ENCODE measurements around the gene ZNF23.

The ZNF23 gene

DNA sequence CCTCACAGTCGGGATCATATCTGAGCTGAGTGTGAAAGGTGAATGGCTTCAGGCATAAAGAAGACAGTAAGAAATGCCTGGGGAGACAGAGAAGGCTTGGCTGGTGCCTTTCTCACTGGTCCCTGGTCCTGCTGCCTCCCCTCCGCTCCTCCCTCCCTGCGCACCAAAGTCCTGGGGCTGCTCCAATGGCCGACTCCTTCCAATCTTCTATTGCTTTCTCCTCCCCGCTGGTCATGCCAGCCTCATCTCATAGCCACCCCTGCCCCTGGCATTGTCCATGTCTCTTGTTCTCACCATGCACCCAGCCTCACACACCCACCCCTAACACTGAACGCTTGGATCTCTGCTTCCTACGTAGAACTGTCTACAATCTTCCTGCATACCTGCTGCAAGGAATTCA is 38.2 kb downstream of the ZNF23 start:
- TF ChIP-seq, protein P1, sequence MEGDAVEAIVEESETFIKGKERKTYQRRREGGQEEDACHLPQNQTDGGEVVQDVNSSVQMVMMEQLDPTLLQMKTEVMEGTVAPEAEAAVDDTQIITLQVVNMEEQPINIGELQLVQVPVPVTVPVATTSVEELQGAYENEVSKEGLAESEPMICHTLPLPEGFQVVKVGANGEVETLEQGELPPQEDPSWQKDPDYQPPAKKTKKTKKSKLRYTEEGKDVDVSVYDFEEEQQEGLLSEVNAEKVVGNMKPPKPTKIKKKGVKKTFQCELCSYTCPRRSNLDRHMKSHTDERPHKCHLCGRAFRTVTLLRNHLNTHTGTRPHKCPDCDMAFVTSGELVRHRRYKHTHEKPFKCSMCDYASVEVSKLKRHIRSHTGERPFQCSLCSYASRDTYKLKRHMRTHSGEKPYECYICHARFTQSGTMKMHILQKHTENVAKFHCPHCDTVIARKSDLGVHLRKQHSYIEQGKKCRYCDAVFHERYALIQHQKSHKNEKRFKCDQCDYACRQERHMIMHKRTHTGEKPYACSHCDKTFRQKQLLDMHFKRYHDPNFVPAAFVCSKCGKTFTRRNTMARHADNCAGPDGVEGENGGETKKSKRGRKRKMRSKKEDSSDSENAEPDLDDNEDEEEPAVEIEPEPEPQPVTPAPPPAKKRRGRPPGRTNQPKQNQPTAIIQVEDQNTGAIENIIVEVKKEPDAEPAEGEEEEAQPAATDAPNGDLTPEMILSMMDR (conservative IDR thresholded peaks at IDR 0.05; ENCODE audit: low read length): no peak
- H3K4me3 ChIP-seq (ENCODE audit: low read length): no peak overlapping the region
- DNase-seq (ENCODE audit: low read depth): no peak

DNA sequence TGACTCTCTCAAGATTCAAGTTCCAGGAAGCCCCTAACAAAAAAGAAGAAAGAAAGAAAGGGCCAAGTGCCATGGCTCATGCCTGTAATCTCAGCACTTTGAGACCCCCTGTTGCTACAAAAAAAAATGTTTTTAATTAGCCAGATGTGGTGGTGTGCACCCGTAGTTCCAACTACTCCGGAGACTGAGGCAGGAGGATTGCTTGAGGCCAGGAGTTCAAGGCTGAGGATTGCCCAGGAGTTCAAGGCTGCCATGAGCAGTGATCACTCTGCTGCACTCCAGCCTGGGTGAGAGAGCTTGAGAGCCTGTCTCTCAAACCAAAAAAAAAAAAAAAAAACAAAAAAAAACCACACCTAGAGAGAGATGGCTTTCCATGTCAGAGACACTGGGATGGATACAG is 39.0 kb downstream of the ZNF23 start:
- DNase-seq (ENCODE audit: low read depth): no peak
- H3K4me3 ChIP-seq (ENCODE audit: low read length): no peak overlapping the region
- TF ChIP-seq, protein P1 (conservative IDR thresholded peaks at IDR 0.05; ENCODE audit: low read length): no peak

DNA sequence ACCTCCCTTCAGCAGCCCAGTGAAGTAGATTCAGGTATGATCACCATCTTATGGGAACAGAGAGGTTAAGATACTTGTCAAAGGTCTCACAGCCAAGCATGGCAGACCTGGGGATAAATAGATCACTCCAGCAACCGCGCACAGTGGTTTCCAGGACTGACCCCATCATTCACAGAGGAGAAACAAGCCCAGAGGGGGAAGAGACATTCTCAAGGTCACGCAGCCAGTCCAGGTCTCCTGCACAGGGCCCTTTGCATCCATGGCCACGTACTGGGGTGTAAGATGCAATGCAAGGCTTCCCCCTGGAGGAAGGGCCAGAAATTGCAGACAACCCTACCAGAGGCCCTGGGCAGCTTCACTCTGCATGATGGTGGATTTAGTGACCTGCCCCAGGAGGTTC is 40.1 kb downstream of the ZNF23 start:
- no peak overlapping the region for H3K4me3 ChIP-seq (ENCODE audit: low read length)
- TF ChIP-seq, protein P1 (conservative IDR thresholded peaks at IDR 0.05; ENCODE audit: low read length): peak; percentile 44
- DNase-seq (ENCODE audit: low read depth): no peak

DNA sequence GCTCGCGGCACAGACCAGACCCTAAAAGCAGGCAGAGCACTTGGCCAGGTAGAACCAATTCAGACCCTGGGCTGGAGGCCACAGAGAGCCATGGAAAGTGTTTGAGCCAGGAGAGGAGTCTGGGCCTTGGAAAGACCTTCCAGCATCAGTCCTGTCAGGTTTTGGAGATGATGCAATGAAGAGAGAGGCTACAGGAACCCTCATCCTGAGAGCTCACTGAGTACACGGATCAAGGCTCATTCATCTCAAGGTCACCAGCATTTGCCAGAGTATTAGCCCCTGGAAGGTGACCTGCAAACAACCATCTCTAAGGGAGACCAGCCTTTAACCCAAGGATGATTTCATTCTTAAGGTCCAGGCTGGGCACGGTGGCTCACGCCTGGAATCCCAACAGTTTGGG is 48.0 kb downstream of the ZNF23 start:
- no peak overlapping the region for H3K4me3 ChIP-seq (ENCODE audit: low read length)
- TF ChIP-seq, protein P1 (conservative IDR thresholded peaks at IDR 0.05; ENCODE audit: low read length): no peak
- no peak for DNase-seq (ENCODE audit: low read depth)

DNA sequence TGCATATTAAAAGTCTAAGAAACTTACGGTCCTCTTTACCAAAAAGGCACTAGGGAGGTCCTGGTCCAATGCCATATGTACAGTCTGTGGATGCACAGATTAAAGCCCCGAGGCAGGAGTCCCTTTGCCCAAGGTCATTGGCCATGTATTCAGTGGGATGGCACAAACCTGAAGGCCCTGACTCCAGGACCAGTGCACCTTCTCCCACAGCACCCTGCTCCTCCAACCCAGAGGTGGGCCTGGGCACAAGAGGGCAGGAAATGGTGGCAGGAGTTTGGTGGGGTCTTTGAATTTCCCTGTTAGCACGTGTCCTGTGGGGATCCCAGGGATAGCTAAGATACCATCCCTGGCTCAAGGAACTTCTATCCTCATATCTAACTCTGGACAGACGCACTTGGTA is 48.7 kb downstream of the ZNF23 start:
- H3K4me3 ChIP-seq (ENCODE audit: low read length): no peak overlapping the region
- DNase-seq (ENCODE audit: low read depth): no peak
- TF ChIP-seq, protein P1 (conservative IDR thresholded peaks at IDR 0.05; ENCODE audit: low read length): no peak

DNA sequence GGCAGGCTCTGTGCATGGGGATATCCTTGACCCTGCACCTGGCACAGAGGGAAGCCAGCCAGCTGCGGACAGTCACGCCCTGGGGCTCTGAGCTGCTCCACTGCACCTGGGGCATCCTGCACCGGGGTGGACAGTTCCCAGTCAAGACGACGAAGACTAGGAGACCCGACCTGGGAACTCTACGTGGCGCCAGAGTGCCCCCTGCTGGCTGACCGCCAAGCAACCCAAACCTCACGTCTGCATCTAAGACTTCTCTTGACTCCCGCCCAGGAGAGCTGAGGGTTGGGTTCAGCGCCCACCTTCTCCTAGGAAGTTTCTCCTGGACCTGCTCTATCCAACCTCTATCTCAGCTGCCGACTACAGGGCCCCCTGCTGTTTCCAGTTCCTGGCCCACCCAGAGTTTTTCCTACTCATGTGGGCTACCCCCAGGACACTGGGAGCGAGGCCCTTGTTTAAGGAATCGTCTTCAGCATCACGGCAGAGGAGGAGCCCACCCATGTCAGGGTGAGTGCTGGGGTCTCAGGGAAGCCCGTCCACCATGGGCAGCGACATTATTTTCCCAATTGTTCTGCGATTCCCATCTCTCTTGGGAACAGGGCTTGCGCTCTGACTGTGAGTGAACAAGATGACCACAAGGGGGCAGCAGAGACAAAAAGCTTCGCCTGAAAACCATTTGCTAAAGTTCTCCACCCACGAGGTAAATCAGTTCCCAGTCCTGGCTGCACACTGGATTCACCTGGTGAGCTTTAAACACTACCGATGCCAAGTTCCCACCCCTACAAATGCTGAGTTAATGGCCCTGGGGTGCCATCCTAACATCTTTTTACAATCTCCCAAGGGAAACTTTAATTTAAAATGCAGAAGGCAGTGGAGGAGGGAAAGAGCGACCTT is 49.5 kb downstream of the ZNF23 start:
- TF ChIP-seq, protein P1 (conservative IDR thresholded peaks at IDR 0.05; ENCODE audit: low read length): peak; percentile 90
- no peak overlapping the region for H3K4me3 ChIP-seq (ENCODE audit: low read length)
- peak; percentile 56 for DNase-seq (ENCODE audit: low read depth)

DNA sequence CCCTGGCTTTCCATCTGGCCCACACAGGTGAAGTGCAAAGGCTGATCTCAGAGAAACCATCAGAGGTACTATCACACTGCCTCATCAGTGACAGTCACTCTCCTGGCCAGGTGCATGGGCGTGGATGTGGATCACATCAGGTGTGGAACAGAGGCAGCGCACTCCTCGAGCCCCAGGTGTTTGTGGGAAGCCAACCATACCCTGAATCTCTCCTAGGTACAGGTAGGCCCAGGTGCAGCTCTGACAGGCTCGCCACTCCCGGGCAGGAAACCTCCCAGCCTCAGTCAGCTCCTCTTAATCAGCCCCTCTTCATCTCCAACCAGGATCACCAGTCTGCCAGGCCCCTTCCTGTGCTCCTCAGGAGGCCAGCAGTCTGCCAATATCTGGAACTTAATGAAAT is 51.9 kb downstream of the ZNF23 start:
- H3K4me3 ChIP-seq (ENCODE audit: low read length): no peak overlapping the region
- TF ChIP-seq, protein P1 (conservative IDR thresholded peaks at IDR 0.05; ENCODE audit: low read length): no peak
- no peak for DNase-seq (ENCODE audit: low read depth)

Data from AG10803 (cell line).